ENCODE measurements around the gene ACSM4. TPM values are rescaled to one million over a fixed set of nuclear protein-coding genes. Genes with fewer than 3 reads are reported as not detected.

The ACSM4 gene
- polyA plus RNA-seq, 6 donors from 2014 or later = not detected

DNA sequence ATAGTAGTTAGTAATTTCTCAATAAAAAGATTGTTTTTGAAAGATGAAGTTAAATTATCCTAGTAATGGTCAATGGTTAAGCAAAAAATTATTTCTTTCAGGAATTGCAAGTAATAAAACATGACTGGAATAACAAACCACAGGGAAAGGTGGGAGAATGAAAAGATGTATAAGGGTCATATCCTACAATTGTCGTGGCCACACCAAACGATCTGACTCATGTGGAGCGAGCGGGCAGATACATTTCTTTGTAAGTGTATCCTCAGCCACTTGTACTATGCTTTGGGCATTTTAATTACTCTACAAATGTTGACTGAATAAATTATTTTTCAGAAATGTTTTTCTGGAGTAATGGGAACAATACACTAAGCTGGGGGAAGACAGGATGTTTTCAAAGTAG is 45.5 kb downstream of the ACSM4 start:
- ATAC-seq (ENCODE audit: low read depth in 2 of 2) (no peak), DNase-seq (no peak)
- no peaks in the 10 kb centered on the region for H3K4me1 Mint-ChIP-seq
- peaks cover 0 to 11% (median 5%) of the 10 kb centered on the region in 7 donors for H3K9me3 Mint-ChIP-seq
- peaks cover 11 to 31% (median 25%) of the 10 kb centered on the region in 3 donors for H3K27me3 Mint-ChIP-seq
- H3K27ac Mint-ChIP-seq = no peak overlapping the region
- H3K4me3 Mint-ChIP-seq = no peak overlapping the region
- peaks cover 5 to 8% of the 10 kb centered on the region in 2 donors for H3K36me3 Mint-ChIP-seq

DNA sequence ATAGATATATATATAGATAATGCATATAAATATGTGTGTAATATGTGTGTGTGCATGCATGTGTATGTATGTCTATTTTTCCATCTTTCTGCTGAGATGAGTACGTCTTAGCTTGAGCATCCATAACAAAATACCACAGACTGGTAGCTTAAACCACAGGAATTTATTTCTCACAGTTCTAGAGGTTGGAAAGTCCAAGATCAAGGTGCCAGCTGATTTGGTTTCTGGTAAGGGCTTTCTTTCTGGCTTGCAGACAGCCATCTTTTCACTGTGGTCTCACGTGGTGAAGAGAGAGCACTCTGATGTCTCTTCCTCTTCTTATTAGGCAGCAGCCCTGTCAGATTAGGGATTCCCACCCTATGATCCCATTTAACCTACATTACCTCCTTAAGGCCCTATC is 47.3 kb downstream of the ACSM4 start:
- ATAC-seq (ENCODE audit: low read depth in 2 of 2) = no peak
- Mint-ChIP-seq H3K27me3 (peaks cover 15 to 31% (median 25%) of the 10 kb centered on the region in 3 donors), H3K4me1 (no peaks in the 10 kb centered on the region), H3K27ac (no peak overlapping the region), H3K4me3 (no peak overlapping the region), H3K36me3 (no peaks in the 10 kb centered on the region), H3K9me3 (no peaks in the 10 kb centered on the region)
- DNase-seq = no peak

- Mint-ChIP-seq H3K27ac (no peak overlapping the region), H3K36me3 (no peaks in the 10 kb centered on the region), H3K9me3 (no peaks in the 10 kb centered on the region), H3K4me1 (no peaks in the 10 kb centered on the region), H3K4me3 (no peak overlapping the region), H3K27me3 (peaks cover 15 to 31% (median 25%) of the 10 kb centered on the region in 3 donors)
- ATAC-seq (ENCODE audit: low read depth in 2 of 2) = no peak
- no peak for DNase-seq
Measured at GRCh38 chr12:7352661-7353060, 48.8 kb downstream of the ACSM4 start.

DNA sequence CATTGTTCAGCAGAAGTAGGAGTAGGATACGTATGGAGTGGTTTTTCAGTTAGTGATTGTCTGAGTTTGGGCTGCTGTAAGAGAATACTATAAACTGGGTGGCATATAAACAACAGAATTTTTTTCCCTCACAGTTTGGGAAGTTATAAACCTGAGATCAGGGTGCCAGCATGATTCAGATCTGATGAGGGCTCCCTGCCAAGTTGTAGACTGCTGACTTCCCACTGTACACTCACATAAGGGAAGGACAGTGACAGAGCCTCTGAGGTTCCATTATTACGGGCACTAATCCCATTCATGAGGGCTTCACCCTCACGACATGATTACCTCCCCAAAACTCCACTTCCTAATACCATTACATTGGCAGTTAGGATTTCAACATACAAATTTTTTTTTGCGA is 50.7 kb downstream of the ACSM4 start:
- Mint-ChIP-seq H3K36me3 (no peaks in the 10 kb centered on the region), H3K9me3 (no peaks in the 10 kb centered on the region), H3K27ac (no peak overlapping the region), H3K27me3 (peaks cover 15 to 31% (median 20%) of the 10 kb centered on the region in 3 donors), H3K4me3 (no peak overlapping the region), H3K4me1 (no peaks in the 10 kb centered on the region)
- DNase-seq = no peak
- no peak for ATAC-seq (ENCODE audit: low read depth in 2 of 2)

DNA sequence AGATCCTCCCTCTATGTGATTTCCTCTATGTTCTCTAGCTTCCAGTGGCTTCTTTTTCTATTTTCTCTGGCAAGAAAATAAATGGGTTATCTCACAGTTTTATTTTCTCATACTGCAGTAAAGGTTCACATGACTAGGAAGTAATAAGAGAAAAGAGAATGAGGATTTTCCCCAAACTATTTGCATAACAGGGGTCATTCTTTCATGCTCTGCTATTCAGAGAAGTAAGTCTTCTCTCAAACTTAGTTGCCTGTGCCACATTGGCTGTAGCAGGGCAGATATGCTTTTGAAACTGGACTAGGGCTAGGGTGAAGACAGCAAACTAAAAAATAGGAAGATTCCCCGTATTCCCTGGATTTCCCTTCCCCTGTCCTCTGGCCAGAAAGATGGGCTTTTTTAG is 57.4 kb downstream of the ACSM4 start:
- Mint-ChIP-seq H3K36me3 (no peaks in the 10 kb centered on the region), H3K27ac (no peak overlapping the region), H3K4me3 (no peak overlapping the region), H3K27me3 (peaks cover 0 to 5% (median 0%) of the 10 kb centered on the region in 3 donors), H3K9me3 (peaks cover 0 to 9% (median 3%) of the 10 kb centered on the region in 7 donors), H3K4me1 (peaks cover 0 to 3% (median 0%) of the 10 kb centered on the region in 3 donors)
- DNase-seq (no peak), ATAC-seq (ENCODE audit: low read depth in 2 of 2) (no peak)

- DNase-seq (no peak), ATAC-seq (ENCODE audit: low read depth in 2 of 2) (no peak)
- peaks cover 0 to 9% (median 3%) of the 10 kb centered on the region in 7 donors for H3K9me3 Mint-ChIP-seq
- H3K36me3 Mint-ChIP-seq = no peaks in the 10 kb centered on the region
- H3K4me1 Mint-ChIP-seq = peaks cover 0 to 3% (median 0%) of the 10 kb centered on the region in 3 donors
- peaks cover 0 to 5% (median 0%) of the 10 kb centered on the region in 3 donors for H3K27me3 Mint-ChIP-seq
- H3K4me3 Mint-ChIP-seq = no peak overlapping the region
- H3K27ac Mint-ChIP-seq = no peak overlapping the region
Measured at GRCh38 chr12:7362734-7363133, 58.9 kb downstream of the ACSM4 start.

DNA sequence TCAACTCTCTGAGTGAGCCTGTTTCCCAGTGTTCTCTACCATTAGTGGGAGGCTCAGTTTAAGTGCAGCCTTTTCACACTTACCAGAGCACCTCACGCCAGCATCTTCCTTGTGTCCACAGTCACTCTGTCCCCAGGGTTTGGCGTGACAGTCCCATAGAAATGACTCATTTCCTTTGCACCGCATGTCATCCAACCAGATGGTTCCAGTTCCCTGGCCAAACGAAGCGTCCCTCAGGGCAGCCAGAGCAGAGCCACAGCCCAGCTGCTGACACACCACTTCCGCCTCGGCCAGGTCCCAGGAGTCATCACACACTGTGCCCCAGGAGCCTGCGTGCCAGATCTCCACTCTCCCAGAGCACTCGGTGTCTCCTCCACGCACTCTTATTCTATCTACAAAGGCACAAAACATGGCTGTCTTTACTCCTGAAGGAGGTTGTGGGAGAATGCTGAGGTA is 65.4 kb downstream of the ACSM4 start:
- peaks cover 0 to 14% (median 2%) of the 10 kb centered on the region in 7 donors for H3K9me3 Mint-ChIP-seq
- H3K4me1 Mint-ChIP-seq = no peaks in the 10 kb centered on the region
- peaks cover 9 to 29% (median 23%) of the 10 kb centered on the region in 3 donors for H3K27me3 Mint-ChIP-seq
- no peak for ATAC-seq (ENCODE audit: low read depth in 2 of 2)
- H3K4me3 Mint-ChIP-seq = no peak overlapping the region
- H3K27ac Mint-ChIP-seq = no peak overlapping the region
- no peak for DNase-seq
- no peaks in the 10 kb centered on the region for H3K36me3 Mint-ChIP-seq

GRCh38 chr12:7373226-7373625 is 69.4 kb downstream of the ACSM4 start:
- Mint-ChIP-seq H3K9me3 (peaks cover 0 to 9% (median 2%) of the 10 kb centered on the region in 7 donors), H3K4me3 (no peak overlapping the region), H3K4me1 (no peaks in the 10 kb centered on the region), H3K36me3 (no peaks in the 10 kb centered on the region), H3K27me3 (peaks cover 9 to 28% (median 23%) of the 10 kb centered on the region in 3 donors), H3K27ac (no peak overlapping the region)
- ATAC-seq (ENCODE audit: low read depth in 2 of 2) = no peak
- no peak for DNase-seq

DNA sequence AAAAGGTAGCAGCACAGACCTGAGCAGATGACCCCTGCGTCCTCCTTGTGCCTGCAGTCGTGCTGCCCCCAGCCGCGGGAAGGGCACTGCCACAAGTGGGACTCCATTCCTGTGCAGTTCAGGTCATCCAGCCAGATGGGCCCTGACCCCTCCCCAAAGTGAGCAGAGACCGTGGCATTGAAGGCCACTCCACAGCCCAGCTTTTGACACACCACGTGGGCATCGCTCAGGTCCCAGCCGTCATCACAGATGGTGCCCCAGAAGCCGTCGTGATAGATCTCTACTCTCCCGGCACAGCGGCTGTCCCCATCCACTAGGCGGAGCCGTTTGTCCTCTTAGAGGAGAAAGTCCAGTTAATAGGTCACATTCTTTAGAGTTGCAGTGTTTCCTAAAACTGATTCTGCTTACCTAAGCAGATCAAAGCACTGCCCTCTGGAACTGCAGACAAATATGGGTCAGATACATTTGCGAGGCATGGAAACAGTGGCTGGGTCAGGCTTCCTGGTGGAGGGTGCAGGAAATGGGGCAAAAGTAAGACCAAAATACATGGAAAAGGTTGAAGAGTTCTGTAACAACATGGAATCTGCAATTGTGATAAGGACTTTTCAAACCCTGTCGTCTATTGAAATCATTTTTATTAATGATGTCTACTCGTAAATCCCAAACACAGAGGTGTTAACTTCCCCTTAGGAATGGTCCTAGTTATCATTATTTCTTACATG is 70.7 kb downstream of the ACSM4 start:
- Mint-ChIP-seq H3K9me3 (peaks cover 0 to 9% (median 2%) of the 10 kb centered on the region in 7 donors), H3K27me3 (peaks cover 9 to 23% (median 21%) of the 10 kb centered on the region in 3 donors), H3K36me3 (no peaks in the 10 kb centered on the region), H3K27ac (no peak overlapping the region), H3K4me1 (no peaks in the 10 kb centered on the region), H3K4me3 (no peak overlapping the region)
- DNase-seq (no peak), ATAC-seq (ENCODE audit: low read depth in 2 of 2) (no peak)

DNA sequence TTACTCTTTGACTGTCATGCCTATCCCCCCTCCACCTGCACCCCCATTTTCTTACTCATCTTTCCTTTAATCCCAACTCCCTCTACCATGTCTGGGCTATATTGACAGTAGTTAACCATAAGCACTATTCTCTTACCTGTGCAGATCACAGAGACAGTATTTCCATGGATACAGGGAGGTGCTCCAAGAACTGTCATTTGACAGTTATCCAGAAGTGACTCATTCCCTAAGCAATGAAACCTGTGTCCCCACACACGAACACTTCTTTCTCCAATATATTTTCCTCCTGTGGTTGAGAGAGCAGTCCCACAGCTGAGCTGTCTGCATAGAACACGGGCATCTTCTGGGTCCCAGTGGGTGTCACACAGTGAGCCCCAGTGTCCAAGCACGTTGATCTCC is 71.3 kb downstream of the ACSM4 start:
- H3K9me3 Mint-ChIP-seq = peaks cover 0 to 9% (median 2%) of the 10 kb centered on the region in 7 donors
- H3K27me3 Mint-ChIP-seq = peaks cover 9 to 21% (median 16%) of the 10 kb centered on the region in 3 donors
- no peaks in the 10 kb centered on the region for H3K4me1 Mint-ChIP-seq
- DNase-seq (no peak), ATAC-seq (ENCODE audit: low read depth in 2 of 2) (no peak)
- H3K36me3 Mint-ChIP-seq = no peaks in the 10 kb centered on the region
- no peak overlapping the region for H3K27ac Mint-ChIP-seq
- H3K4me3 Mint-ChIP-seq = no peak overlapping the region

DNA sequence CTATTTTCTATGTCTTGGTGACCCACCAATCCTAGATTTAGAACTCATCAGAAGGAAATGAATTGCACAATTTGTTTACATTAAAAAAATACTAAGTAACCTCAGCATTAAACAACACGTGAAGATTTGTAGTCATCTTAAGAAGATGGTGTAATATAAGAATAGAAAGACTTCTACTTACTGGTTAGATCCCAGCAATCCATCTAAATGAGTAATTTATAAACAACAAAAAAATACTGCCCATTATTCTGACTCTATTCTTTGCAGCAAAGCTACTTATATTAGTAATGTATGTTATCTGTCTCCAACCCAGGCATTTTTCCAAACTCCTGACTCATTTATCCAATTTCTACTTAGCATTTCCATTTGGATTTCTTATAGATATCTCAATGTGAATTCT is 72.3 kb downstream of the ACSM4 start:
- Mint-ChIP-seq H3K4me1 (no peaks in the 10 kb centered on the region), H3K27ac (no peak overlapping the region), H3K36me3 (no peaks in the 10 kb centered on the region), H3K9me3 (peaks cover 0 to under 1% (median 0%) of the 10 kb centered on the region in 7 donors), H3K27me3 (peaks cover 5 to 17% (median 10%) of the 10 kb centered on the region in 3 donors), H3K4me3 (no peak overlapping the region)
- no peak for ATAC-seq (ENCODE audit: low read depth in 2 of 2)
- DNase-seq = no peak

Other genes starting within 250 kb of the ACSM4 start
- gene C1S, start 243.4 kb upstream of the ACSM4 start, polyA plus RNA-seq (ENCODE audit: low read depth in 6 of 6) = under 1 TPM in 1 of 6 donors, not detected in 5; 0.12 TPM
- 1 to 10 TPM in 4 of 6 donors, under 1 TPM in 1, not detected in 1; 0.95 to 3.1 (median 1.9) TPM for gene C1R, start 211.6 kb upstream of the ACSM4 start, polyA plus RNA-seq (ENCODE audit: low read depth in 6 of 6)
- 1 to 10 TPM; 2.4 to 9.6 (median 3.5) TPM for gene C1RL, start 194.9 kb upstream of the ACSM4 start, polyA plus RNA-seq (ENCODE audit: low read depth in 6 of 6)
- under 1 TPM in 1 of 6 donors, not detected in 5; 0.51 TPM for gene RBP5, start 175.2 kb upstream of the ACSM4 start, polyA plus RNA-seq (ENCODE audit: low read depth in 6 of 6)
- gene CLSTN3, start 173.7 kb upstream of the ACSM4 start, polyA plus RNA-seq (ENCODE audit: low read depth in 6 of 6) = 1 to 10 TPM in 5 of 6 donors, not detected in 1; 1.7 to 3.4 (median 2.9) TPM
- gene PEX5, start 114.4 kb upstream of the ACSM4 start, polyA plus RNA-seq (ENCODE audit: low read depth in 6 of 6) = 10 to 100 TPM in 4 of 6 donors, 1 to 10 TPM in 2; 8.3 to 15.3 (median 12.3) TPM
- gene CD163L1, start 140.1 kb downstream of the ACSM4 start, polyA plus RNA-seq (ENCODE audit: low read depth in 6 of 6) = not detected
- gene CD163, start 199.7 kb downstream of the ACSM4 start, polyA plus RNA-seq (ENCODE audit: low read depth in 6 of 6) = under 1 TPM in 3 of 6 donors, not detected in 3; 0.19 to 0.35 (median 0.32) TPM

Measured in naive B cell (primary cell).